Breast epithelium (tissue), 4 donors: Measurements from ENCODE around the gene DBI. TPM values are rescaled to one million over a fixed set of nuclear protein-coding genes. Genes with fewer than 3 reads are reported as not detected.

Experiments used
- DNase-seq, 2 donors: peaks; one replicate each; pipeline ENCODE4 v3.0.0-alpha.2; 2019; ENCODE audit warnings: low spot score in 2 of 2
- H3K27ac ChIP-seq, 2 donors: fragments of 200-600 bp; sonication (generic) in 1 of 2; one replicate each; pipeline ENCODE4 v1.5.1; 2016 to 2019; ENCODE audit warnings: mild to moderate bottlenecking in 1 of 2
- H3K27me3 ChIP-seq, 2 donors: fragments of 200-600 bp; sonication (generic) in 1 of 2; one replicate each; pipeline versions ENCODE4 v1.5.1 to v1.6.0; 2017 to 2019; ENCODE audit warnings: control low read depth in 1 of 2, mild to moderate bottlenecking in 1 of 2
- H3K36me3 ChIP-seq: fragments of 200-600 bp; one replicate; pipeline ENCODE4 v1.5.1; 2019
- H3K4me1 ChIP-seq, 2 donors: fragments of 200-600 bp; sonication (generic); one replicate each; pipeline ENCODE4 v1.5.1; 2016 to 2019; ENCODE audit warnings: control low read depth in 1 of 2
- H3K4me3 ChIP-seq, 3 donors: fragments of 200-600 bp; sonication (generic); 1 replicate in 2 of 3; 2 replicates in 1 of 3; pipeline ENCODE4 v1.5.1; 2016 to 2019; ENCODE audit warnings: mild to moderate bottlenecking in 3 of 3, moderate library complexity in 2 of 3
- H3K9me3 ChIP-seq, 2 donors: fragments of 200-600 bp; sonication (generic) in 1 of 2; one replicate each; pipeline ENCODE4 v1.5.1; 2016 to 2019; ENCODE audit warnings: control low read depth in 1 of 2
- POLR2A ChIP-seq: fragments of 450-650 bp; IDR thresholded peaks from one replicate; pipeline ENCODE4 v1.6.1; 2016; ENCODE audit warnings: antibody characterized with exemption, mild to moderate bottlenecking, moderate library complexity
- POLR2AphosphoS5 ChIP-seq, 3 donors: sonication (generic); formaldehyde crosslinking; IDR thresholded peaks; one replicate each; pipeline ENCODE4 v1.6.1; 2017; ENCODE audit warnings: antibody characterized with exemption in 3 of 3
- intact Hi-C: fragments of 100-400 bp; cut with DNase I; formaldehyde crosslinking; loops from one replicate; pipeline ENCODE4 v1.15.1; 2023; ENCODE audit warnings: low total_unique reads
- total RNA-seq, 3 donors: library from RNA; depleted of rRNA; stranded (reverse); fragments of >200 nt; gene quantifications; one replicate each; pipeline ENCODE4 v1.1.0, GENCODE V29; 2016
- TF ChIP-seq, protein P1 (sequence below), 3 donors: fragments of 450-650 bp; IDR thresholded peaks; one replicate each; pipeline ENCODE4 v1.5.1; 2016 to 2017; ENCODE audit warnings: antibody characterized with exemption in 3 of 3, mild to moderate bottlenecking in 3 of 3, moderate library complexity in 3 of 3

DBI gene
- total RNA-seq, 3 donors from 2014 or later: 160 to 236 (median 202) TPM

DNA sequence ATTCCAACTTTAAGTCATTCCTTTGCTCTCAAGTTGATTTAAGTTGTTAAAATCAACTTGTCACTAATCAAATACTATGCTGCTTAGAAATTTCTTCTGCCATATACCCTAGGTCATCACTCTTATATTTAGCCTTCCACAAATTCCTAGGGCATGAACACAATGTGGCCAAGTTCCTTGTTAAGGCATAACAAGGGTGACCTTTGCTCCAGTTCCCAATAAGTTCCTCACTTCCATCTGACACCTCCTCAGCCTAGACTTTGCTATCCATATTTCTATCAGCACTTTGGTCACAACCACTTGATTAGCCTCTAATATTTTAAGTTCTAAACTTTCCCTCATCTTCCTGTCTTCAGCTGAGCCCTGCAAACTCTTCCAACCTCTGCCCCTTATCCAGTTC is 55.0 kb downstream of the DBI start:
- no peaks in the 10 kb centered on the region for H3K27me3 ChIP-seq
- H3K4me1 ChIP-seq: no peaks in the 10 kb centered on the region
- DNase-seq: no peak
- TF ChIP-seq POLR2AphosphoS5 (IDR thresholded peaks at IDR 0.05) (no peak), POLR2A (no peak)
- TF ChIP-seq, protein P1, sequence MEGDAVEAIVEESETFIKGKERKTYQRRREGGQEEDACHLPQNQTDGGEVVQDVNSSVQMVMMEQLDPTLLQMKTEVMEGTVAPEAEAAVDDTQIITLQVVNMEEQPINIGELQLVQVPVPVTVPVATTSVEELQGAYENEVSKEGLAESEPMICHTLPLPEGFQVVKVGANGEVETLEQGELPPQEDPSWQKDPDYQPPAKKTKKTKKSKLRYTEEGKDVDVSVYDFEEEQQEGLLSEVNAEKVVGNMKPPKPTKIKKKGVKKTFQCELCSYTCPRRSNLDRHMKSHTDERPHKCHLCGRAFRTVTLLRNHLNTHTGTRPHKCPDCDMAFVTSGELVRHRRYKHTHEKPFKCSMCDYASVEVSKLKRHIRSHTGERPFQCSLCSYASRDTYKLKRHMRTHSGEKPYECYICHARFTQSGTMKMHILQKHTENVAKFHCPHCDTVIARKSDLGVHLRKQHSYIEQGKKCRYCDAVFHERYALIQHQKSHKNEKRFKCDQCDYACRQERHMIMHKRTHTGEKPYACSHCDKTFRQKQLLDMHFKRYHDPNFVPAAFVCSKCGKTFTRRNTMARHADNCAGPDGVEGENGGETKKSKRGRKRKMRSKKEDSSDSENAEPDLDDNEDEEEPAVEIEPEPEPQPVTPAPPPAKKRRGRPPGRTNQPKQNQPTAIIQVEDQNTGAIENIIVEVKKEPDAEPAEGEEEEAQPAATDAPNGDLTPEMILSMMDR (IDR thresholded peaks at IDR 0.05): no peak
- no peaks in the 10 kb centered on the region for H3K36me3 ChIP-seq
- H3K9me3 ChIP-seq: peaks cover 5 to 7% of the 10 kb centered on the region in 2 donors
- H3K27ac ChIP-seq: no peak overlapping the region
- intact Hi-C loops: no loop called here
- no peak overlapping the region for H3K4me3 ChIP-seq

Other genes with a start within 250 kb of the DBI start
- gene C1QL2, start 208.2 kb upstream of the DBI start, total RNA-seq: under 1 TPM in 2 of 3 donors, not detected in 1; 0.15 to 0.66 TPM
- 10 to 100 TPM; 11.2 to 52.2 (median 49.8) TPM for gene STEAP3, start 143.1 kb upstream of the DBI start, total RNA-seq
- 10 to 100 TPM; 12.5 to 17.0 (median 13.0) TPM for gene C2orf76, start 143 bp upstream of the DBI start, total RNA-seq
- gene TMEM37, start 64.9 kb downstream of the DBI start, total RNA-seq: 10 to 100 TPM in 1 of 3 donors, 1 to 10 TPM in 2; 8.8 to 43.2 (median 9.4) TPM
- gene SCTR, start 157.5 kb downstream of the DBI start, total RNA-seq: not detected
- gene CFAP221, start 177.5 kb downstream of the DBI start, total RNA-seq: 1 to 10 TPM in 1 of 3 donors, under 1 TPM in 1, not detected in 1; 0.98 to 3.5 TPM